Measurements from ENCODE around the gene DOC2A. TPM values are rescaled to one million over a fixed set of nuclear protein-coding genes. Genes with fewer than 3 reads are reported as not detected.
"Not testable (repeated sequence)": the region's sequence is repeated elsewhere in the genome, so short reads cannot be mapped to it uniquely, and the experiment has no call there.

Gene DOC2A
- total RNA-seq, 2 donors from 2014 or later = 0.63 to 0.77 TPM

GRCh38 chr16:30030011-30030685 lies 19.3 kb upstream of the DOC2A start:
- intact Hi-C loops (cut with DNase I) = no loop called here
- no peak for DNase-seq
- no peak for ATAC-seq

GRCh38 chr16:30028438-30029076 lies 17.7 kb upstream of the DOC2A start:
- ATAC-seq (peak; percentile 26 to 60), DNase-seq (no peak)
- intact Hi-C loops (cut with DNase I) = loop anchor here in 1 of 2 donors (10.0 kb wide), 1 partner anchor 324 kb away; no protein-coding TSS in a partner anchor

- no peak for DNase-seq
- intact Hi-C loops (cut with DNase I) = loop anchor here in 1 of 2 donors (10.0 kb wide), 1 partner anchor 323 kb away; no protein-coding TSS in a partner anchor
- ATAC-seq = no peak
Observed at GRCh38 chr16:30027588-30028437, 17.0 kb upstream of the DOC2A start.

- intact Hi-C loops (cut with DNase I) = loop anchor here in 1 of 2 donors (10.0 kb wide), 1 partner anchor 322 kb away; no protein-coding TSS in a partner anchor
- ATAC-seq (no peak), DNase-seq (no peak)
Observed at GRCh38 chr16:30026449-30026848, 15.6 kb upstream of the DOC2A start.

GRCh38 chr16:30025574-30025973 lies 14.7 kb upstream of the DOC2A start:
- DNase-seq (no peak), ATAC-seq (no peak)
- intact Hi-C loops (cut with DNase I) = loop anchor here in 1 of 2 donors (10.0 kb wide), 1 partner anchor 321 kb away; no protein-coding TSS in a partner anchor

GRCh38 chr16:30025156-30025555 lies 14.3 kb upstream of the DOC2A start:
- intact Hi-C loops (cut with DNase I) = loop anchor here in 1 of 2 donors (10.0 kb wide), 1 partner anchor 320 kb away; no protein-coding TSS in a partner anchor
- DNase-seq = no peak
- no peak for ATAC-seq

- intact Hi-C loops (cut with DNase I) = loop anchor here (5.0 to 10.0 kb wide), 2 partner anchors 320 to 322 kb away; no protein-coding TSS in a partner anchor
- ATAC-seq (no peak), DNase-seq (no peak)
Observed at GRCh38 chr16:30024451-30024850, 13.6 kb upstream of the DOC2A start.

- intact Hi-C loops (cut with DNase I) = loop anchor here (5.0 to 10.0 kb wide), 2 partner anchors 319 to 321 kb away; no protein-coding TSS in a partner anchor
- DNase-seq (no peak), ATAC-seq (no peak)
Observed at GRCh38 chr16:30023586-30023985, 12.8 kb upstream of the DOC2A start.

GRCh38 chr16:30022887-30023286 lies 12.1 kb upstream of the DOC2A start, which contains the start of gene C16orf92:
C16orf92 (plus strand) TSS chr16:30023198; CDS start chr16:30023341, 143 bp downstream.
- intact Hi-C loops (cut with DNase I) = loop anchor here (5.0 to 10.0 kb wide), 2 partner anchors 318 to 321 kb away; no protein-coding TSS in a partner anchor
- no peak for ATAC-seq

GRCh38 chr16:30018731-30019158 lies 7.9 kb upstream of the DOC2A start:
- no peak for ATAC-seq
- DNase-seq = peak; percentile 1
- intact Hi-C loops (cut with DNase I) = loop anchor here in 1 of 2 donors (10.0 kb wide), 1 partner anchor 154 kb away; the partner anchor contains the start of gene CDIPT

More at GRCh38 chr16:30022887-30023286, 12.1 kb upstream of the DOC2A start, which contains the start of gene C16orf92:
- DNase-seq = no peak

GRCh38 chr16:30017937-30018336 lies 7.1 kb upstream of the DOC2A start:
- ATAC-seq = not testable (repeated sequence)
- peak; percentile 1 for DNase-seq

GRCh38 chr16:30017277-30017656 lies 6.4 kb upstream of the DOC2A start:
- intact Hi-C loops (cut with DNase I) = loop anchor here in 1 of 2 donors (10.0 kb wide), 1 partner anchor 152 kb away; the partner anchor contains the start of gene CDIPT
- DNase-seq = no peak
- ATAC-seq = no peak

More at GRCh38 chr16:30017937-30018336, 7.1 kb upstream of the DOC2A start:
- intact Hi-C loops (cut with DNase I) = loop anchor here in 1 of 2 donors (10.0 kb wide), 1 partner anchor 153 kb away; the partner anchor contains the start of gene CDIPT

GRCh38 chr16:30016555-30017276 lies 5.9 kb upstream of the DOC2A start:
- intact Hi-C loops (cut with DNase I) = loop anchor here in 1 of 2 donors (10.0 kb wide), 1 partner anchor 152 kb away; the partner anchor contains the start of gene CDIPT
- DNase-seq (peak; percentile 1), ATAC-seq (no peak)

GRCh38 chr16:30015450-30015849 lies 4.6 kb upstream of the DOC2A start:
- not testable (repeated sequence) for DNase-seq, ATAC-seq
- intact Hi-C loops (cut with DNase I) = loop anchor here in 1 of 2 donors (10.0 kb wide), 1 partner anchor 151 kb away; the partner anchor contains the start of gene CDIPT

GRCh38 chr16:30012598-30012997 lies 1.8 kb upstream of the DOC2A start:
- intact Hi-C loops (cut with DNase I) = loop anchor here in 1 of 2 donors (10.0 kb wide), 1 partner anchor 148 kb away; the partner anchor contains the start of gene CDIPT
- DNase-seq, ATAC-seq: not testable (repeated sequence)

- ATAC-seq = no peak
- intact Hi-C loops (cut with DNase I) = loop anchor here in 1 of 2 donors (10.0 kb wide), 1 partner anchor 147 kb away; the partner anchor contains the start of gene CDIPT
- DNase-seq = no peak
Observed at GRCh38 chr16:30011714-30012504, 1.1 kb upstream of the DOC2A start.
